Stimulated activated CD8-positive, alpha-beta memory T cell treated with anti-CD3 and anti-CD28 coated beads, Interleukin-15, amount 100 ng/mL, for 24 hours (primary cell): ENCODE data around the gene KIF18B.

ENCODE experiments used
- DNase-seq: peaks from one replicate; pipeline ENCODE4 v3.0.0-alpha.2; 2020; ENCODE audit warnings: low read depth

KIF18B gene

GRCh38 chr17:44935116-44935515 is 12.5 kb downstream of the KIF18B start:
- DNase-seq = no peak

GRCh38 chr17:44934745-44935105 is 12.8 kb downstream of the KIF18B start:
- no peak for DNase-seq

GRCh38 chr17:44933824-44934744 is 13.5 kb downstream of the KIF18B start:
- no peak for DNase-seq

- DNase-seq = no peak
These were observed 14.8 kb downstream of the KIF18B start for GRCh38 chr17:44932787-44933097.

- DNase-seq = no peak
These were observed 15.3 kb downstream of the KIF18B start for GRCh38 chr17:44932096-44932786.

- no peak for DNase-seq
These were observed 16.2 kb downstream of the KIF18B start for GRCh38 chr17:44931376-44931775.

- DNase-seq = no peak
These were observed 16.9 kb downstream of the KIF18B start for GRCh38 chr17:44930667-44931066.

GRCh38 chr17:44928950-44929720 is 18.4 kb downstream of the KIF18B start:
- no peak for DNase-seq

GRCh38 chr17:44928136-44928535 is 19.4 kb downstream of the KIF18B start:
- DNase-seq = no peak

- no peak for DNase-seq
These were observed 19.9 kb downstream of the KIF18B start for GRCh38 chr17:44927696-44928095.

GRCh38 chr17:44926821-44927525 is 20.6 kb downstream of the KIF18B start:
- no peak for DNase-seq

GRCh38 chr17:44925731-44926697 is 21.6 kb downstream of the KIF18B start:
- no peak for DNase-seq

- no peak for DNase-seq
These were observed 23.4 kb downstream of the KIF18B start for GRCh38 chr17:44924107-44924544.

GRCh38 chr17:44922746-44923470 is 24.7 kb downstream of the KIF18B start:
- no peak for DNase-seq

- no peak for DNase-seq
These were observed 25.4 kb downstream of the KIF18B start for GRCh38 chr17:44922136-44922535.

- DNase-seq = no peak
These were observed 26.3 kb downstream of the KIF18B start for GRCh38 chr17:44921122-44921882.

GRCh38 chr17:44920565-44920940 is 27.0 kb downstream of the KIF18B start:
- no peak for DNase-seq

GRCh38 chr17:44919885-44920564 is 27.5 kb downstream of the KIF18B start:
- no peak for DNase-seq

- DNase-seq = no peak
These were observed 28.2 kb downstream of the KIF18B start for GRCh38 chr17:44919411-44919810.
